GM18520 (cell line): ENCODE measurements around the gene WIPI1.
"Not testable (repeated sequence)": the region's sequence is repeated elsewhere in the genome, so short reads cannot be mapped to it uniquely, and the experiment has no call there.

ENCODE experiments used
- ATAC-seq: cut with Tn5 transposase; IDR thresholded peaks from one replicate; pipeline ENCODE4 v1.9.1; 2021; ENCODE audit not compliant: unreplicated experiment

Gene WIPI1

GRCh38 chr17:68385490-68386215 lies 71.6 kb downstream of the WIPI1 start:
- no peak for ATAC-seq

- no peak for ATAC-seq
Measured at GRCh38 chr17:68384941-68385340, 72.4 kb downstream of the WIPI1 start.

GRCh38 chr17:68384471-68384870 lies 72.8 kb downstream of the WIPI1 start:
- no peak for ATAC-seq

GRCh38 chr17:68383443-68384321 lies 73.6 kb downstream of the WIPI1 start:
- no peak for ATAC-seq

GRCh38 chr17:68383120-68383442 lies 74.2 kb downstream of the WIPI1 start:
- ATAC-seq, result no peak

GRCh38 chr17:68382582-68383085 lies 74.7 kb downstream of the WIPI1 start:
- no peak for ATAC-seq

- no peak for ATAC-seq
Measured at GRCh38 chr17:68381076-68381900, 76.0 kb downstream of the WIPI1 start.

- ATAC-seq, result no peak
Measured at GRCh38 chr17:68379692-68380677, 77.3 kb downstream of the WIPI1 start.

- no peak for ATAC-seq
Measured at GRCh38 chr17:68379177-68379510, 78.2 kb downstream of the WIPI1 start.

GRCh38 chr17:68378268-68379176 lies 78.8 kb downstream of the WIPI1 start:
- ATAC-seq, result no peak

GRCh38 chr17:68377771-68378267 lies 79.5 kb downstream of the WIPI1 start:
- ATAC-seq, result no peak

GRCh38 chr17:68376178-68376577 lies 81.1 kb downstream of the WIPI1 start:
- ATAC-seq, result not testable (repeated sequence)

GRCh38 chr17:68375566-68375965 lies 81.7 kb downstream of the WIPI1 start:
- ATAC-seq, result no peak
